B cell (primary cell): ENCODE measurements around the gene NELL2.

Experiments
- EZH2 ChIP-seq: IDR thresholded peaks from 2 replicates; pipeline ENCODE4 v1.6.1; 2012; ENCODE audit warnings: borderline replicate concordance, low read depth, mild to moderate bottlenecking, moderate library complexity, low read length; ENCODE audit not compliant: insufficient read depth, poor library complexity, severe bottlenecking
- TF ChIP-seq, protein P1 (sequence below): fragments of 200-600 bp; IDR thresholded peaks from one replicate; pipeline ENCODE4 v1.8.0; 2022; ENCODE audit warnings: antibody characterized with exemption, mild to moderate bottlenecking

DNA sequence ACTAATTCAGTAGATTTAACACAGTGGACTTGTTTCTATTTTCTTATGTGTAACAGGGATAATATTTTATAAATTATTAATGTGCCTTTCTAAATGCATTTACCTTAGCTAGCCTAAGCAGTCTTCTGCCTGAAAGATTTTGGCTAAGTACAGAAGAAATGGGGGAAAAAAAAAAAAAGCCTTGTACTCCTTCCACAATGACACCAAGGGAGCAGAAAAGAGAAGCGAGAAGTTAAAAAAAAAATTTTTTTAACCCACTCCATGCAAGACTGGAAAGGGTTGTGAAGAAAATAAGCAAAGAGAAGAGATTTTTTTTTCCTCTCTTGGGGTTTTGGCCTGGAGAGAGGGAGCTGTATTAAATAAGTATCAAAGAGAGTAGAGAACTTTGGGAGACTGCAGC, 28.7 kb downstream of the NELL2 start:
- TF ChIP-seq, protein P1, sequence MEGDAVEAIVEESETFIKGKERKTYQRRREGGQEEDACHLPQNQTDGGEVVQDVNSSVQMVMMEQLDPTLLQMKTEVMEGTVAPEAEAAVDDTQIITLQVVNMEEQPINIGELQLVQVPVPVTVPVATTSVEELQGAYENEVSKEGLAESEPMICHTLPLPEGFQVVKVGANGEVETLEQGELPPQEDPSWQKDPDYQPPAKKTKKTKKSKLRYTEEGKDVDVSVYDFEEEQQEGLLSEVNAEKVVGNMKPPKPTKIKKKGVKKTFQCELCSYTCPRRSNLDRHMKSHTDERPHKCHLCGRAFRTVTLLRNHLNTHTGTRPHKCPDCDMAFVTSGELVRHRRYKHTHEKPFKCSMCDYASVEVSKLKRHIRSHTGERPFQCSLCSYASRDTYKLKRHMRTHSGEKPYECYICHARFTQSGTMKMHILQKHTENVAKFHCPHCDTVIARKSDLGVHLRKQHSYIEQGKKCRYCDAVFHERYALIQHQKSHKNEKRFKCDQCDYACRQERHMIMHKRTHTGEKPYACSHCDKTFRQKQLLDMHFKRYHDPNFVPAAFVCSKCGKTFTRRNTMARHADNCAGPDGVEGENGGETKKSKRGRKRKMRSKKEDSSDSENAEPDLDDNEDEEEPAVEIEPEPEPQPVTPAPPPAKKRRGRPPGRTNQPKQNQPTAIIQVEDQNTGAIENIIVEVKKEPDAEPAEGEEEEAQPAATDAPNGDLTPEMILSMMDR, result no peak
- no peak for TF ChIP-seq EZH2
